ENCODE results near the gene MVB12B.

MVB12B gene

DNA sequence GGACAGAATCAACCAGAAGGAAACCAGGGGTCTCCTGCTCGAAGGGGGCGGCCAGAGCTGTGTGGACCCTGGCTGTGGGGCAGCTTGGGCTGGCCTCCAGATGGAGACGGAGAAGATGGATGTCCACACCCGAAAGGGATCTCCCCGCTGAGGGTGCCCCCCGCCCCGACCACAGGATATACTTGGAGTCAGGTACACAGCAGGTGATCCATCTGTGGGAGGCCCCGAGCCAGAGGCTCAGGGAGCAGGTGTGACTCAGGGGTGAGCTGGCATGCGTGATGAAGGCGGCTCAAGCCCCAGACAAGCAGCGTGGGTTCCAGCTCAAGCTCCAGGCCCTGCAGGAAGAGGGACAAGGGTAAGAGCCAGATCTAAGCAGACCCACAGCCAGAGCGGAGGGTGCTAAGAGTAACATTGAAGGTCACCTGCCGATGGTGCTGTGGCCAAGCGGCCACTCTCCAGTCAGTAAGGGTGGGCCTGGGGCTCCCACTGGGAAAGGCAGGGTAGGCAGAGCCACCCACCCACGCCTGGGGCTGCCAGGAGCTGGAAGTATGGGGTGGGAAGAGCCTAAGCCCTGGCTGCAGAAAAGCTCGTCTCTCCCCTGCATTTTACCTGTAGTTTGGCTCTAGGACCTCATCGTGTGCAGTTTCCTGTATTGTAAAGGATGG is 30.6 kb upstream of the MVB12B start:
- H3K36me3 ChIP-seq (ENCODE audit: control insufficient read depth, insufficient read depth, low read length), result no peaks in the 10 kb centered on the region
- DNase-seq (ENCODE audit: extremely low read depth, insufficient read length), result no peak
- peaks cover 1% of the 10 kb centered on the region; the same call in 1 of the 2 replicates for H3K27me3 ChIP-seq (replicated peaks; ENCODE audit: control insufficient read depth, insufficient read depth, low read length)
- H3K4me3 ChIP-seq (replicated peaks; ENCODE audit: low read depth, low read length), result no peak overlapping the region
- no peak for TF ChIP-seq CTCF (IDR thresholded peaks at IDR 0.05; ENCODE audit: insufficient read depth, low read length, poor library complexity, severe bottlenecking)

DNA sequence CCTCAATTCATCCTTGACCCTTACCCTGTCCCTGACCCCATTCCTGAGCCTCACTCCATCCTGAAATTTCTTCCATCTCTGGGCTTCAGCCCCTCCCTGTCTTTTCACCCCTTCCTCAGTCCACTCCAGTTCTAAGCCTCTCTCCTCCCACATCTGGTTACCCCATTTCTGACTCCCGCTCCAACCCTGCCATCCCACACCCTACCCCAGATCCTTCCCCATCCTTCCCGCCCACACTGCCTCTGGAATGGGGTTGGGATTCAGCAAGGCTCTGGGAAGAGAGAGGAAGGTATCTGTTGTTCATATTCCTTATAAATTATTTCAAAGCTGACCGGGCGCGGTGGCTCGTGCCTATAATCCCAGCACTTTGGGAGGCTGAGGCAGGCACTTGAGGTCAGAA is 29.9 kb upstream of the MVB12B start:
- Histone ChIP-seq H3K4me3 (replicated peaks; ENCODE audit: low read depth, low read length) (no peak overlapping the region), H3K36me3 (ENCODE audit: control insufficient read depth, insufficient read depth, low read length) (no peaks in the 10 kb centered on the region), H3K27me3 (replicated peaks; ENCODE audit: control insufficient read depth, insufficient read depth, low read length) (peaks cover 1% of the 10 kb centered on the region; the same call in 1 of the 2 replicates)
- no peak for DNase-seq (ENCODE audit: extremely low read depth, insufficient read length)
- TF ChIP-seq CTCF (IDR thresholded peaks at IDR 0.05; ENCODE audit: insufficient read depth, low read length, poor library complexity, severe bottlenecking), result no peak

- Histone ChIP-seq H3K36me3 (ENCODE audit: control insufficient read depth, insufficient read depth, low read length) (no peaks in the 10 kb centered on the region), H3K4me3 (replicated peaks; ENCODE audit: low read depth, low read length) (no peak overlapping the region), H3K27me3 (replicated peaks; ENCODE audit: control insufficient read depth, insufficient read depth, low read length) (peaks cover 1% of the 10 kb centered on the region; the same call in 1 of the 2 replicates)
- no peak for DNase-seq (ENCODE audit: extremely low read depth, insufficient read length)
- TF ChIP-seq CTCF (IDR thresholded peaks at IDR 0.05; ENCODE audit: insufficient read depth, low read length, poor library complexity, severe bottlenecking), result no peak
These were observed 29.0 kb upstream of the MVB12B start for GRCh38 chr9:126297661-126298060.

GRCh38 chr9:126298063-126298801 is 28.4 kb upstream of the MVB12B start:
- no peak for TF ChIP-seq CTCF (IDR thresholded peaks at IDR 0.05; ENCODE audit: insufficient read depth, low read length, poor library complexity, severe bottlenecking)
- Histone ChIP-seq H3K27me3 (replicated peaks; ENCODE audit: control insufficient read depth, insufficient read depth, low read length) (peaks cover 1% of the 10 kb centered on the region; the same call in 1 of the 2 replicates), H3K36me3 (ENCODE audit: control insufficient read depth, insufficient read depth, low read length) (no peaks in the 10 kb centered on the region), H3K4me3 (replicated peaks; ENCODE audit: low read depth, low read length) (no peak overlapping the region)
- DNase-seq (ENCODE audit: extremely low read depth, insufficient read length), result no peak

DNA sequence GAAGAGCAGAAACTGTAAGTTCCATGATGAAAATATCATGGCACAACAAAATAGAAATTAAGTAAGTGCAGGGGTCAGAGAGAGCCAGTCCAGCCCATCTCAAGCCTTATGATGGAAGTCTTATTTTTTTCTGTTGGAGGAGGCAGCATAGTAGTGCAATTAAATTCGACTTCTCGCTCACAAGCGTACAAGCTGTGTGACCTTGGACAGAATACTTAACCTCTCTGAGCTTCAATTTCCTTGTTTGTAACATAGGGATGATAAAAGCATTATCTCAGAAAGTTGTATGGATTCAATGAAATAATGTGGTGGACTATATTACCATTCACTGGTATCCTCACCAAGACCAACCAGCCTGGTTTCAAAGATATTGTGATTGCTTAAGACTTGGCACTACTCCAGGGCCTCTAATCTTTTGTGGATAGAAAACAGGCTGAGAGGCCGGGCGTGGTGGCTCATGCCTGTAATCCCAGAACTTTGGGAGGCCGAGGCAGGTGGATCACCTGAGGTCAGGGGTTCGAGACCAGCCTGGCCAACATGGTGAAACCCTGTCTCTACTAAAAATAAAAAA is 26.8 kb upstream of the MVB12B start:
- Histone ChIP-seq H3K36me3 (ENCODE audit: control insufficient read depth, insufficient read depth, low read length) (no peaks in the 10 kb centered on the region), H3K27me3 (replicated peaks; ENCODE audit: control insufficient read depth, insufficient read depth, low read length) (peaks cover 5% of the 10 kb centered on the region), H3K4me3 (replicated peaks; ENCODE audit: low read depth, low read length) (no peak overlapping the region)
- DNase-seq (ENCODE audit: extremely low read depth, insufficient read length), result no peak
- no peak for TF ChIP-seq CTCF (IDR thresholded peaks at IDR 0.05; ENCODE audit: insufficient read depth, low read length, poor library complexity, severe bottlenecking)
